ENCODE measurements around the gene TMEM191B.
"Not testable (repeated sequence)": the region's sequence is repeated elsewhere in the genome, so short reads cannot be mapped to it uniquely, and the experiment has no call there.

The TMEM191B gene

DNA sequence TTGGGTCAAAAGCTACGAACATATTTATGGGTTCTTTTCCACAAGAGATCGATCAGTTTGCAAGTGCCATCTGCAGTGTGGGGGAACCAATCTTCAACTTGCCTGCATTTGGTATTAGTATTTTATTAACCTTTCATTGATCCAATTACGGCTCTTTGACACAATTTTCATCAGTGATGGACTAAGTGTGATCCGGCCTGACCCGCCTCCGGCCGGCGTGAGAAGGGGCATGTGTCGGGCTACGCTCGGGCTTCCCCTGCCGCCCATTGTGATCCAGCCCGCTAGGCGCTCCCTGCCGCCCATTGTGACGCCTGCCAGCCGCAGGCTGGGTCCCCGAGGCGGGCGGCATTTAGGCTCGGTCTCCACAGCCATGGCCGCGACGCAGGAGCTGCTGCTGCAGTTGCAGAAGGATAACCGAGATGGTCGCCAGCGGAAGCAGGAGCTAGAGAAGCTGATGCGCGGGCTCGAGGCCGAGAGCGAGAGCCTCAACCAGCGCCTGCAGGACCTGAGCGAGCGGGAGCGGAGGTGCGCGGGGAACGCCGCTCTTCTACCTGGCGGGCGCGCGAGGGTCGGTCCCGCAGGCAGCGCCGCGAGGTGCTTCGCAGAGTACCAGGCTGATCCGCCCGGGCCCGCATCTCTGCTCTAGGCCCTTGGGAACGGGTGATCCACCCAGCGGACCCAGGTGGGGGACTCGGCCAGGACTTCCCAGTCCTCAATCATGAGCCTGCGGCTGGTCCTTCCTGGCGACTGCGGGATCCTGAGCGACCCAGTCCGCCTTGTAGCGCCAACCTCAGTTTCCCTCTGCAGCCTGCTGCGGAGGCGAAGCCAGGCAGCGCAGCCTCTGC is at the start of gene TMEM191B:
Gene TMEM191B (plus strand): TSS at position 51 of the 845 bp plus-strand sequence. CDS start 179 bp downstream, at position 230.
- CTCF ChIA-PET; H3K4me3 ChIP-seq (ENCODE audit: low read depth, low read length); POLR2A ChIA-PET; DNase-seq (ENCODE audit: low read depth, low spot score): not testable (repeated sequence)

GRCh38 chr22:18496227-18496626 is 31.4 kb upstream of the TMEM191B start:
- CTCF ChIA-PET; POLR2A ChIA-PET; DNase-seq (ENCODE audit: low read depth, low spot score); H3K4me3 ChIP-seq (ENCODE audit: low read depth, low read length): not testable (repeated sequence)

DNA sequence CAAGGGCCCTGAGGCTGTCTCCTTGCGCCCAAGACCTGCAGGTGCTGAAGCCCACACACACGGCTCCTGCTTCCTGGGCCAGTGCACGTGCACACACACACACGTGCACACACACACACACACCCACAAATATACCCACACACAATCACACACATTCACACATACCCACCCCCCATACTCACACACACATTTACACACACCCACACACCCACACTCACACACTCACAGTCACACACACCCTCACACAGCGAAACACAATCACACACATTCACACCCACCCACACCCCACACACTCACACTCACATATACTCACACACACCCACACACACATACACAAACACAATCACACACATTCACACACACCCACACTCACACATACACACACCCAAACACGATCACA is 16.3 kb upstream of the TMEM191B start:
- H3K4me3 ChIP-seq (ENCODE audit: low read depth, low read length); POLR2A ChIA-PET; CTCF ChIA-PET; DNase-seq (ENCODE audit: low read depth, low spot score): not testable (repeated sequence)

GRCh38 chr22:18512378-18512777 is 15.2 kb upstream of the TMEM191B start:
- H3K4me3 ChIP-seq (ENCODE audit: low read depth, low read length); CTCF ChIA-PET; POLR2A ChIA-PET; DNase-seq (ENCODE audit: low read depth, low spot score): not testable (repeated sequence)

DNA sequence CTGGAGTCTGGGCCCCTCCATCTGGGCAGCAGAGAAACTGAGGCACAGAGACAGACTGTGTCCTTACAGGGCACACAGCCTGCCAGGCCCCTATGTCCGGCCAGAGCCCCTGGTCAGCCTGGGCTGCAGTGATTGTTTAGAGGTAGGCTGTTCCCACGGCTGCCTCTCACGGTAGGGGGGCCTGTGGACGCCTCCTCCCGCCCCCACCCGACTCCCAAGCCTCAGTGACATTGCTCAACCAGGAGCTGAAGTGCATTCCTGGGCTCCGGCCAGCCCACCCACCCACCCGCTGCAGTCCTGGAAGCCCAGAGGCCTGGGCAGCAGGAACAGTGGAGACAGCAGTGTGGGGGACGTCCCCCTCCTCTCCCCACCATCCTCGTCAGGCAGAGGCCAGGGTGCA is 14.1 kb upstream of the TMEM191B start:
- CTCF ChIA-PET; POLR2A ChIA-PET; H3K4me3 ChIP-seq (ENCODE audit: low read depth, low read length); DNase-seq (ENCODE audit: low read depth, low spot score): not testable (repeated sequence)

DNA sequence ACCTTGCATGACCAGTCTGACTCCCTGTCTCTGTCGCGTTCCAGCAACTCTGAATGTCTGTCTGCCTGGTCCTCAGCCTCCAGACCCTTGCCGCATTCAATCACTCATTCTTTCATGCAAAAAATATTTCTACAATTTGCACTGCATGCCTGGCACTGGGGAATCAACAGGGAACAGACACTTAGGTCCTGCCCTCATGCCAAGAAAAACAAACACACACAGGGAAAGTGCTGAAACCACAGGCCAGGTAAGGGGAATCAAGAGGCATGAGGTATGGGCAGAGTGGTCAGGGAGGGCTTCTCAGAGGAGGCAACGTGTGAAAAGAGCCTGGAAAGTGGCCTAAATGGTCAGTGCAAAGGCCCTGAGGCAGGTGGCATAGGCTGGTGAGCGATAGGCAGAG is 9.5 kb upstream of the TMEM191B start, which contains the start of gene GGTLC3:
Gene GGTLC3 (minus strand): TSS at position 101 of the 400 bp plus-strand sequence. CDS start 264 bp downstream, outside the sequence.
- H3K4me3 ChIP-seq (ENCODE audit: low read depth, low read length); CTCF ChIA-PET; POLR2A ChIA-PET; DNase-seq (ENCODE audit: low read depth, low spot score): not testable (repeated sequence)

- CTCF ChIA-PET; POLR2A ChIA-PET; H3K4me3 ChIP-seq (ENCODE audit: low read depth, low read length); DNase-seq (ENCODE audit: low read depth, low spot score): not testable (repeated sequence)
Measured at GRCh38 chr22:18522762-18523161, 4.8 kb upstream of the TMEM191B start.

- POLR2A ChIA-PET; DNase-seq (ENCODE audit: low read depth, low spot score); H3K4me3 ChIP-seq (ENCODE audit: low read depth, low read length); CTCF ChIA-PET: not testable (repeated sequence)
Measured at GRCh38 chr22:18523328-18523727, 4.3 kb upstream of the TMEM191B start.

- DNase-seq (ENCODE audit: low read depth, low spot score); CTCF ChIA-PET; H3K4me3 ChIP-seq (ENCODE audit: low read depth, low read length); POLR2A ChIA-PET: not testable (repeated sequence)
Measured at GRCh38 chr22:18528597-18529415, 1.2 kb downstream of the TMEM191B start.

GRCh38 chr22:18529416-18530145 is 2.0 kb downstream of the TMEM191B start:
- H3K4me3 ChIP-seq (ENCODE audit: low read depth, low read length); POLR2A ChIA-PET; DNase-seq (ENCODE audit: low read depth, low spot score); CTCF ChIA-PET: not testable (repeated sequence)

- POLR2A ChIA-PET; DNase-seq (ENCODE audit: low read depth, low spot score): not testable (repeated sequence)
Measured at GRCh38 chr22:18533633-18534032, 6.0 kb downstream of the TMEM191B start.

DNA sequence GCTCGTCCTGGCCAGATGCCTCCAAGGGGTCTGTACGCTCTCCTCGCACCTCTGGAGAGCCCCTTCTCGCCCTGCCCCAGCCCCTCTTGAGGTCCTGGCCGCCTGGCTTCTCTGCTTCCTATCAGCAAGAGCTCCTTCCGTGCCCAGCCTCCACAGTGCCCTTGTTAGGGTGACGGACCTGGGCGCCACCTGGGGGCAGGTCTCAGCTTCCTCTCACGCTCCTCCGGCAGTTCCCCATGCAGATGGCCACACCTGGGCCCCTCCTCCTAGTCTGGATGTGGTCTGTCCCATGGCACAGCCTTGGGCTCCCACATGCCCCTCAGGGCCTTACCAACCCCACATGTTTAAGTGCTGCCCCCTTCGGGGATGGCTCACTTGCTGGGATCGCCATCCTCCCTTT is 6.7 kb downstream of the TMEM191B start:
- H3K4me3 ChIP-seq (ENCODE audit: low read depth, low read length); CTCF ChIA-PET; POLR2A ChIA-PET; DNase-seq (ENCODE audit: low read depth, low spot score): not testable (repeated sequence)

More at GRCh38 chr22:18533633-18534032, 6.0 kb downstream of the TMEM191B start:
- CTCF ChIA-PET; H3K4me3 ChIP-seq (ENCODE audit: low read depth, low read length): not testable (repeated sequence)

- CTCF ChIA-PET; POLR2A ChIA-PET; DNase-seq (ENCODE audit: low read depth, low spot score); H3K4me3 ChIP-seq (ENCODE audit: low read depth, low read length): not testable (repeated sequence)
Measured at GRCh38 chr22:18539994-18540393, 12.4 kb downstream of the TMEM191B start.

- DNase-seq (ENCODE audit: low read depth, low spot score); CTCF ChIA-PET; H3K4me3 ChIP-seq (ENCODE audit: low read depth, low read length); POLR2A ChIA-PET: not testable (repeated sequence)
Measured at GRCh38 chr22:18543400-18543799, 15.8 kb downstream of the TMEM191B start.

DNA sequence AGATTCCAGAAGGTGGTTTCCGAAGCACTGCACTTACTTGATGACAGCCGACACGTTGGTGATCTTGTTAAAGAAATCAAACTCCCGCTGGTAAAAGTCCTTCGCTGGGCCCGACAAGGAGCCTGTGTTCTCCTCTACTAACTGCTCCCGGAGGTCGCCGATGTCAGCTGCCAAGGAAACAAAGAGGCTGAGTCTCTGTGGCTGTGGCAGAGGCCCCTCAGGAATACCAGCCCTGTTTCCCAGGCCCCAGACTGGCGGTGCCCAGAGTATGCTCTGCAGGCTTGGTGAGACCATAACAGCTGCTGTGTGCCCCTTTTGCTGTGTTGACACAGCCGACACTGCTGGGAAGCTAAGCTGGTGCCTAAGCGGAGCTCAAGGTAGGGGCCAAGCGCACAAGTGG is 17.0 kb downstream of the TMEM191B start:
- POLR2A ChIA-PET; CTCF ChIA-PET; DNase-seq (ENCODE audit: low read depth, low spot score): not testable (repeated sequence)

GRCh38 chr22:18549458-18550179 is 22.0 kb downstream of the TMEM191B start:
- H3K4me3 ChIP-seq (ENCODE audit: low read depth, low read length); POLR2A ChIA-PET; CTCF ChIA-PET; DNase-seq (ENCODE audit: low read depth, low spot score): not testable (repeated sequence)

More for the DNA sequence above, 17.0 kb downstream of the TMEM191B start:
- not testable (repeated sequence) for H3K4me3 ChIP-seq (ENCODE audit: low read depth, low read length)

All from AG04449 (cell line).